ENCODE results near the gene SRRM5.

DNA sequence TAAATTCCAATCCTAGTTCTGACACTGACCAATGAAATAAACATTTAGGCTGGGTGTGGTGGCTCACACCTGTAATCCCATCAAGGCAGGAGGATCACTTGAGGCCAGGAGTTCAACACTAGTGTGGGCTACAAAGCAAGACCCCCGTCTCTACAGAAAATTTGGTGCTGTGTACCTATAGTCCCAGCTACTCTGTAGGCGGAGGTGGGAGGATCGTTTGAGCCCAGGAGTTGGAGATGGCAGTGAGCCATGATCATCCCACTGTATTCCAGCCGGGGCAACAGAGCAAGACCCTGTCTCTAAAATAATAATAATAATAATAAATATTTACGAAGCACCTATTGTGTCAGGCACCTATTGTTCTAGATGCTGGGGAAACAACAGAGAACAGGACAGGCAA, 22.6 kb upstream of the SRRM5 start:
- TF ChIP-seq NFRKB (IDR thresholded peaks at IDR 0.05) (no peak), SP1 (IDR thresholded peaks at IDR 0.05) (no peak), L3MBTL2 (conservative IDR thresholded peaks at IDR 0.05) (no peak), FOXA1 (IDR thresholded peaks at IDR 0.05) (no peak), TARDBP (IDR thresholded peaks at IDR 0.05) (no peak), ZNF384 (IDR thresholded peaks at IDR 0.05) (no peak), ARNT (IDR thresholded peaks at IDR 0.05) (no peak), BHLHE40 (IDR thresholded peaks at IDR 0.05; ENCODE audit: borderline replicate concordance) (no peak), FOXM1 (IDR thresholded peaks at IDR 0.05; ENCODE audit: borderline replicate concordance) (no peak)
- TF ChIP-seq, protein P1, sequence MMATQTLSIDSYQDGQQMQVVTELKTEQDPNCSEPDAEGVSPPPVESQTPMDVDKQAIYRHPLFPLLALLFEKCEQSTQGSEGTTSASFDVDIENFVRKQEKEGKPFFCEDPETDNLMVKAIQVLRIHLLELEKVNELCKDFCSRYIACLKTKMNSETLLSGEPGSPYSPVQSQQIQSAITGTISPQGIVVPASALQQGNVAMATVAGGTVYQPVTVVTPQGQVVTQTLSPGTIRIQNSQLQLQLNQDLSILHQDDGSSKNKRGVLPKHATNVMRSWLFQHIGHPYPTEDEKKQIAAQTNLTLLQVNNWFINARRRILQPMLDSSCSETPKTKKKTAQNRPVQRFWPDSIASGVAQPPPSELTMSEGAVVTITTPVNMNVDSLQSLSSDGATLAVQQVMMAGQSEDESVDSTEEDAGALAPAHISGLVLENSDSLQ (IDR thresholded peaks at IDR 0.05), result no peak
